GM21423 (cell line): ENCODE data around the gene GPC6.
"Not testable (repeated sequence)": the region's sequence is repeated elsewhere in the genome, so short reads cannot be mapped to it uniquely, and the experiment has no call there.

Source experiments
- ATAC-seq: cut with Tn5 transposase; IDR thresholded peaks from one replicate; pipeline ENCODE4 v1.9.1; 2021; ENCODE audit warnings: mild to moderate bottlenecking, moderate library complexity; ENCODE audit not compliant: unreplicated experiment

The GPC6 gene

DNA sequence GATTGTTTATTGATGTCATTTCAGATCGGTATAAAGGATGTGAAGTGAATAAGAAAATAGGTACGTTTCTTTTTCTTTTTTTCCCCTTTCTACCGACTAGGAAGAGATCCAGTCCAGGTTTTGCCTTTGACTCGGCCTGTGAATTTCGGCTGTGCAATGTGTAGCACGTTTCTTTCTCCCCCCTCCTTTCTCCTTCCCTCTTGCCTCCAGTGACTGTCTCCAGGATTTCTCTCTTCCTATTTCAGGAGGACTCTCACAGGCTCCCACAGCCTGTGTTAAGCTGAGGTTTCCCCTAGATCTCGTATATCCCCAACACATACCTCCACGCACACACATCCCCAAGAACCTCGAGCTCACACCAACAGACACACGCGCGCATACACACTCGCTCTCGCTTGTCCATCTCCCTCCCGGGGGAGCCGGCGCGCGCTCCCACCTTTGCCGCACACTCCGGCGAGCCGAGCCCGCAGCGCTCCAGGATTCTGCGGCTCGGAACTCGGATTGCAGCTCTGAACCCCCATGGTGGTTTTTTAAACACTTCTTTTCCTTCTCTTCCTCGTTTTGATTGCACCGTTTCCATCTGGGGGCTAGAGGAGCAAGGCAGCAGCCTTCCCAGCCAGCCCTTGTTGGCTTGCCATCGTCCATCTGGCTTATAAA lies at the start of gene GPC6:
Gene GPC6 (plus strand): TSS at position 185 of the 657 bp plus-strand sequence.
- no peak for ATAC-seq

DNA sequence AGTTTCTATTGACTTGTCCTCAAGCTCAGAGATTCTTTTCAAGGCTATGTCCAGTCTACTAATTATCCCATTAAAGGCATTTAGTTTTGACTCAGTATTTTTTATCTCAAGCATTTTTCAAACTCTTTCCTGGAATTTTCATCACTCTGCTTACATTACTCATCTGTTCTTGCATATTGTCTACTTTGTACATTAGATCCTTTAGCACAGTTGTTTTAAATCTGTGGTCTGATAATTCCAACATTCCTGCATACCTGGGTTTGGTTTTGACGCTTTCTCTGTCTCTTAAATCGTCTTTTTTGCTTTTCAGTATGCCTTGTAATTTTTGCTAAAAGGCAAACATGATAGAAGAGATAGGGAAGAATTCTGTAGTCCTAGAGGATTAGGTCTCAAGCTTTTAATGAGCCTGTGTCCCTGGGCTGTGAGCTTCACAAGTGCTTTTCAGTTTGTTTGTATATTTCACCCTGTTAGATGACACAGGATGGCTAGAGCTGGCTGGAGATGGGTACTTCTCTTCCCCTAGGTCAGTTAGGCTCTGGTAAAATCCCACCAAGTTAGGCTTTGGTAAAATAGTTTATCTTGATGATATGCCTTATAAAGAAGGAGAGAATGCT lies 46.1 kb upstream of the GPC6 start:
- no peak for ATAC-seq

DNA sequence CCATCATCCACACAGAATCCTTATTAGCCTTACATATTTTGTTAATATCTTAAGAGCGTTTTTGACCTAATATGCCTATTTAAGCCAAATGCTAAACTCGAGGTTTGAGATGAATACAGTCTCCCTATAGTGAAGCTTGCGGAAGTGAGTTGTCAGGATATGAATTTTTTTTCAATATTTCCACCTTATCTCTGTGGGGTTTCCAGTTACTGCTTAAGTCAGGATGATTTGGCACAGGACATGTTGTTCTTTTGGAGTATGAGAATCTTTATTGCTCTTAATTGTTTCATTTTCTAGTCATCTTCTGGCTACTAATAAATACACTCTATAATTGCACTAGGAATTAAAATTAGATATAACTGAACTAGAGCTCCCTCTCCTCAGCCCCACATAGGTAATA lies 44.2 kb upstream of the GPC6 start:
- no peak for ATAC-seq

DNA sequence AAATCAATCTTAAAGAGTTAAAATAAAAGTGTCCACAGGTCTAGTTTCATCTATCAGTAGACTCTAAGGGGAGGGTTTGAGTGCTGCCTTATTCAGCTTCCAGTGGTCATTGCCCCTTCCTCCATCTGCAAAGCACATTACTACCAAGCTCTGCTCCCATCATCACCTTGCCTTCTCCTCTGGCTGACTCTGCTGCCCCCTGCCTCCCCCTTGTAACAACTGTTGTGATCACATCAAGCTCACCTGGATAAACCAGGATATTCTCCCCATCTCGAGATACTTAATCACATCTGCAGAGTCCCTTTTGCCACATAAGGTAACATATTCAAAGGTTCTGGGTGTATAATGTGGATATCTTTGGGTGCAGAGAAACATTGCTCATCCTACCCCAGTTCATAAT lies 43.3 kb upstream of the GPC6 start:
- no peak for ATAC-seq

DNA sequence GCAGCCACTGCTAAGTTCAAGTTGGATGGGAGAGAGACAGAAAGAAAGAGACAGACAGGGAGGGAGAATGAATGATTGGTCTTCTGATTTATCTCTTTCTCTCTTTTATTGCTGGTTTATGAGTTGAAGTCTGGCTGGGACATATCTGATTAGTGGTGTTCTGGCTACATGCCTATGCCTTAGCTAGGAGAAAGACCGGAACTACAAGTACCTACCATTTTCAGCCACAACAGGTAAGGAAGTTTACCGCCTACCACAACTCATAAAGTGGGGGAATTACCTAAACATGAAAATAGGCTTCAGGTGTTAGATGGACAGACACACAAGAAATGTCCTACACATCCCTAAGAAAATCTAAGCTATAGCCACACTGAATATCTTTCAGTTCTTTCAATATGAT lies 36.6 kb upstream of the GPC6 start:
- no peak for ATAC-seq

DNA sequence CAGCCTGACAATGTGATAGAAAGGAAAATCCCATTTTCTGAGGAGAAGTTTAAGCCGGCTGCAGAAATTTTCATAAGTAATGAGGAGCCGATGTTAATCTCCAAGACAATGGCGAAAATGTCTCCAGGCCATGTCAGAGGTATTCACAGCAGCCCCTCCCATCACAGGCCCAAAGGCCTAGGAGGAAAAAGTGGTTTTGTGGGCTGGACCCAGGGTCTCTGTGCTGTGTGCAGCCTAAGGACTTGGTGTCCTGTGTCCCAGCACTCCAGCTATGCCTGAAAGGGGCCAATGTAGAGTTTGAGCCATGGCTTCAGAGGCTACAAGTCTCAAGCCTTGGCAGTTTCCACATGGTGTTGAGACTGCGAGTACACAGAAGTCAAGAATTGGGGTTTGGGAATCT lies 32.9 kb upstream of the GPC6 start:
- no peak for ATAC-seq

DNA sequence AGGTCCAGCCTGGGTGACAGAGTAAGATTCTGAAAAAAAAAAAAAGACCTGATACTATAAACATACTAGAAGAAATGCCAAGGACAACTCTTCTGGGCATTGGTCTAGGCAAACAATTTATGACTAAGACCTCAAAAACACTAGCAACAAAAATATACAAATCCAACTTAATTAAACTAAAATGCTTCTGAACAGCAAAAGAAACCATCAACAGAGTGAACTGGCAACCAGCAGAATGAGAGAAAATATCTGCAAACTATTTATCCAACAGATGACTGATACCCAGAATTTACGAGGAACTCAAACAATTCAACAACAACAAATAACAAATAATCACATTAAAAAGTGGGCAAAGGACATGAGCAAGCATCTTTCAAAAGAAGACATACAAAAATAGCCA lies 26.8 kb upstream of the GPC6 start:
- ATAC-seq = no peak

DNA sequence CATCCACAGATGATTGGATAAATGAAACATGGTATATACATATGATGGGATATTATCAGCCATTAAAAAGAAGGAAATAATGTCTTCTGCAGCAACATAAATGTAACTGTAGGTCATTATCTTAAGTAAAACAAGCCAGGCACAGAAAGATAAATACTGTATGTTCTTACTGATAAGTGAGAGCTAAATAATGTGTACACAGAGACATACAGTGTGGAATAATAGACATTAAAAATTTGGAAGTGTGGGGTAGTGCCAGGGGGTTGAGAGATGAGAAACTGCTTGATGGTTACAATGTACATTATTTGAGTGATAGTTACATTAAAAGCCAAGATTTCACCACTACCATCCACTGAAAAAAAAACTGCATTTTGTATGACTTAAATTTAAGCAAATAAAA lies 26.0 kb upstream of the GPC6 start:
- no peak for ATAC-seq

DNA sequence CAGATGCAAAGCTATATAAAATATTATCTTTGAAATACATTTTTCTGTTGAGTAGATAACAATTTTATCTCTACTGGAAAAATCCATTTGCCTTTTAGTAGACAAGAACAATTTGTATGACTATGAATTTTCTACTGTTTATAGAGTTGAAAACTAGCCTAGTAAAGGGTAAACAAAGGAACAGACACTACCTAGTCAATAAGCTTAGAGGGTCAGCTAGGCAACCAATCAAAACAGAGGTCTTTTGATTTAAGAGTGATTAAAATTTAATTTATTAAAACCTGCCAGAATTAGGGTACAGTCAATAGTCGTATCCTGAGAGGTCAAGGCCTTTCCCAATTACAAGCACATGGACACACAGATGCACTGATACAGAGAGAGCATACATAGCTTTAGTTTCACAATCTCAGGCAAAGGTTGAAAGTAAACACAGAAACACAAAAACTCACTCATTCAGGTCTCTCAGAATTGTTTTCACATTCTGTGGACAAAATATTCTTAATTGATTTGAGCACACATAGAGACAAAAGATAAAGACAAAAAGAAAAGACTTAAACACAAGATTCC lies 24.5 kb upstream of the GPC6 start:
- no peak for ATAC-seq

DNA sequence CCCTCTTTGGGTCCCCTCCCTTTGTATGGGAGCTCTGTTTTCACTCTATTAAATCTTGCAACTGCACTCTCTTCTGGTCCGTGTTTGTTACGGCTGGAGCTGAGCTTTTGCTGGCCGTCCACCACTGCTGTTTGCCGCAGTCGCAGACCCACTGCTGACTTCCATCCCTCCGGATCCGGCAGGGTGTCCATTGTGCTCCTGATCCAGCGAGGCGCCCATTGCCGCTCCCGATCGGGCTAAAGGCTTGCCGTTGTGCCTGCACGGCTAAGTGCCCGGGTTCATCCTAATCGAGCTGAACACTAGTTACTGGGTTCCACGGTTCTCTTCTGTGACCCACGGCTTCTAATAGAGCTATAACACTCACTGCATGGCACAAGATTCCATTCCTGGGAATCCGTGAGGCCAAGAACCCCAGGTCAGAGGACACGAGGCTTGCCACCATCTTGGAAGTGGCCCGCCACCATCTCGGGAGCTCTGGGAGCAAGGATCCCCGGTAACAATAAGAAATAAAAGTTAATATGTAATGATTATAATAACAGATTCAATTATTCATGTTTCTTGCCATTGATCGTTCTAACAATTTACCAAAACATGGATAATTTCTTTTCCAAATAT lies 19.7 kb upstream of the GPC6 start:
- not testable (repeated sequence) for ATAC-seq

DNA sequence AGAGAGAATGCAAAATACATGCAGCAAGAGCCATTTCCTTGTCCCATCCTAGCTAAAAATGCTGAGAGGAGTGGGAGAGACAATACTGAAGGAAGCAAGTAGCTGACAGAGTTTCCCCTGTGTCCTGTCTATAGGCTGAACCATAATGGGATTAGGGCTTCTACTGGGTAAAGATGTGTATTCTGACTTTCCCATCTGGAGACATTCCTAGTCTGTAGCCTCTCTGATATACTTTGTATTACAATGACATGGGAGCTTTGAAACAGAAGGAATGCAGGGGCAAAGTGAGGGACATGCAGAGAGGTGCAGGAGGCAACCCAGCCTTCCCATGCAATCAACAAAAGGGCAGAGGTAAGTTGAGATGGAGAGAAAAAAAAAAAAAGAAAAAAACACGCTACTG lies 10.5 kb upstream of the GPC6 start:
- no peak for ATAC-seq

DNA sequence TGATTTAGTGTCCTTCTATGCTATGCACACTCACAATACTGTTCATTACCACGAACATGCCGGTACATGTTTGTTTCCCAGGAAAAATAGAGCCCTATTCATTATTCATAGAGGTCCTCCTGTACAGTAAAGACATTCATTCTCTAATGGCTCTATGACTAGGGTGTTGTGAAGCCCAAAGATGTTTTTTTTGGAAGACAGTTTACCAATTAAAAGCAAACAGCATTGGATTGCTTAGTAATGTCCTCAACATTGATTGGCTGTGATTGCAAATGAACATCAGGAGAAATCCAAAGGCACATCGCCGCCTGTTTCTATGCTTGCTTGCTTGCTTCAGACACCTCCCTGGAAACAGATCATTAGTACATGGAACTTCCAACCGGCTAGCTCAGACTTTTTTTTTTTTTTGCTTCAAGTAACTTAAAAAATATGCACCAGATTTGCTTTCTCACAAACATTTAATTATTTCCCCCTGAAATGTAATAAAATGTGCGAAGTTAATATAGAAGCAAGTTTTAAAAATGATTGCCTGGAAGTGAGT lies 8.8 kb upstream of the GPC6 start:
- ATAC-seq = no peak

DNA sequence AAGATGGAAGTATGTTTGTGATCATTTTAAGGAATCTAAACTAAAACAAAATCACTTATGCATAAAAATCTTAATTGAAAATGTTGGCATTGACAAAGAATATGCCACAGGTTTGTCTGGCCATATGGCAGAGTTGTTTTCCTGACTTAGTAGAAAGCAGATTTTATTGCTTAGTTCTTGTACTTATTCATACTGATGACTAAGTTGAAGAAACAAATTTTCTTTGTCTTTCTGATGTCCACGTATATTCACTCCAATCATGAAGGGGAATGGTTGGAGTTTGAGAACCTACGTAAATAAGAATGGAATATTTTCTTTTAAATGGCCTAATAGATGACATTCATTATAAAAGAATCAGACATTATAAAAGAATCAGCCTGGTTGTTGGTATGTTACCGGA lies 8.0 kb upstream of the GPC6 start:
- no peak for ATAC-seq

DNA sequence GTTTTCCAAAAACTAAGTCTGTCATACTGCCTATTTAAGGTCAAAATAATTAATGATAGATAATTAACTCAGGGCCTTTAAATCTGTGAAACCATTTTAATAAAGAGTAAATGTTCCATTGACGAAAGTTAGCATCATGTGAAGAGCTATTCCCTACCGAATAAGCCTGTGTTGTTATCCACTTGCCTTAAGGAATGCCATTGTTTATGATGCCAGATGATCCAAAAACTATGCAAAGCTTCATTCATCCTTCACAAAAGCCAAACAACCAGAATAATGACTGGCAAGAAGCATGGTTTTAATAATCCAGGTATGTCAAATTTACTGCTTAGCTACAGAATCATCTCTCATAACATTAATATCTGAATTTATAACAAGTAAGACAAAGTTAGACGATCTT lies 6.5 kb upstream of the GPC6 start:
- no peak for ATAC-seq

DNA sequence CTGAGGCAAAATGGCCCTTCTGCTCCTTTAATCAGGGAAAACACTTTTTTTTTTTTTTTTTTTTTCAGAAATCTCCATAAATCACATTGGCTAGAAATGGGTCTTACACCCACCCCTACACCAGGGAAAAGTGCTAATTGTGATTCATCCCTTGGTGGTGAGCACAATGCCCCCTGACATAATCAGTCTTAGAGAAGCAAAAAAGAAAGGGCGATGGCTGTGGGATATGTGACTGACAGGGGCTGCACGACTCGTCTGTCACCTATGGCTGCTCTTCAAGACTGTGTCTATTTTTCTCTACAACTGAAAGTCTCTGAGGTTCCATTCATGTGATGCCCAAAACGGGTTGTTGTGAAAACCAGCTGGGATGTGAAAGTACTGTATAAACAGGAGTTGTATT lies 3.6 kb upstream of the GPC6 start:
- ATAC-seq = no peak

DNA sequence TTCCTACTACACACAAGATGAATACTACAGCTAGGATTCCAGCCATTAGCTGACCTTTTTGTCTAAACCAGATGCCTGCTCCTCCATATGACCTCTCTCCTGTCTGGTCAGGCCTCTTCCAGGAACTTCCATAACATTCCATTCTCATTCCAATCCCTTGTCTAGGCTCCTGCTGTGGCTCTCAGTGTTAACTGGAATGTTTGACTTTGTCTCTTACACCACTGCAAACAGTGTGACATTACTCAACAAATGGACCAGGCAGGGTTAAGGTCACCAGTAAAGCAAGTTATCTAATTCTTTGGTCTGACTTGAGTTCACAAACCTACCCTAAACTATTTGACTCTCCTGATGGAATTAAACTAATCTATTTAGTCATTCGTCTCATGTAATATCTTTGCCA lies 2.1 kb upstream of the GPC6 start:
- no peak for ATAC-seq

DNA sequence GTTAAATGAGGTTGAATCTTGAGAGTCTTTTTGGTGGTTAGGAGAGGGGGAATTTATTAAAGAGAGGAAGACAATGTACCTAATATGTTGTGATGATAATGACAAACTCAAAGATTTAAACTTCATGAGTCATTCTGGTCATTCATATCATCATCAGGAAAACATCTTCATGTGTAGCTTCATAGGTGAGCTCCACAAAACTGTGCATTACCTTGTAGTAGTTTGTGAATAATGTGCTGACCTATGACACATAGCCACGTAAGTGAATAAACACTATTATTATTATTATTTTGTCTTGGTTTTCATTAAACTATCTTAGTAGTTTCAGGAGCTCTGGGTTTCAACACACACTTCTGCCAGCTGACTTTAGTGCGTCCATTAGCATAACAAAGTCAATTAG lies 997 bp upstream of the GPC6 start:
- ATAC-seq = no peak

DNA sequence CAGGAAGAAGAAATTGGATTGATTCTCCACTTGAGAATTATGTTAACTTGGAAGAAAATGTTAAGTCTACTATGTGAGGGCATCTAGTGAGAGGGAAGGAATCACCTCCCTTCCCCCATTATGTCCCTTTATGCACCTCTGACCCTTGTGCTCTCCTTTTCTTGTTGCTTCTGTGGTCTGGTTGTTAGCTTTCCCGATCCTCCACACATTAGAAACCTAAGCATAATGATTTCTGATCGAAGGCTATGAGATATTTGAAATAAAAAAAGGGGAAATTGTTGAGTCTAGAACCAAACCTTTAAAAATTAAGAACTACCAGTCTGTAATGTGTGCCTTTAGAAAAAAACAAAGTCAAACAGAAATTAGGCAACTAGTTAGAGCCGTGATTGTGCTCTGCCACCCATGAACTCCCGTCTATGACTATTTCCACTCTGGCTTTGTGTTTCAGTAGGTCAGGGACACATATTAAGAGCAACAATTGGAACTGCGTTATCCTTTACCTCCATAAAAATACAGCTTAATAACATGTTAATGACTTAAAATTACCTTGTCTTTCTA lies 463 bp upstream of the GPC6 start:
- no peak for ATAC-seq

DNA sequence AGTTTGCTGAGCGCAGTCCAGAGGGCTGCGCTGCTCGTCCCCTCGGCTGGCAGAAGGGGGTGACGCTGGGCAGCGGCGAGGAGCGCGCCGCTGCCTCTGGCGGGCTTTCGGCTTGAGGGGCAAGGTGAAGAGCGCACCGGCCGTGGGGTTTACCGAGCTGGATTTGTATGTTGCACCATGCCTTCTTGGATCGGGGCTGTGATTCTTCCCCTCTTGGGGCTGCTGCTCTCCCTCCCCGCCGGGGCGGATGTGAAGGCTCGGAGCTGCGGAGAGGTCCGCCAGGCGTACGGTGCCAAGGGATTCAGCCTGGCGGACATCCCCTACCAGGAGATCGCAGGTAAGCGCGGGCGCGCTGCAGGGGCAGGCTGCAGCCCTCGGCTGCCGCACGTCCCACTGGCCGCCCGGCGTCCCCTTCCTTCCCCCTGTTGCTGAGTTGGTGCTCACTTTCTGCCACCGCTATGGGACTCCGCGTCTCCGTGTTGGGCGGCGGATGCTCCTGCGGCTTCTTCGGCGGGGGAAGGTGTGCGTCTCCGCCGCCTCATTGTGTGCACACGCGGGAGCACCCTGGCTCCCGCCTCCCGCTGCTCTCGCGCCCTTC lies 772 bp downstream of the GPC6 start:
- ATAC-seq = no peak

DNA sequence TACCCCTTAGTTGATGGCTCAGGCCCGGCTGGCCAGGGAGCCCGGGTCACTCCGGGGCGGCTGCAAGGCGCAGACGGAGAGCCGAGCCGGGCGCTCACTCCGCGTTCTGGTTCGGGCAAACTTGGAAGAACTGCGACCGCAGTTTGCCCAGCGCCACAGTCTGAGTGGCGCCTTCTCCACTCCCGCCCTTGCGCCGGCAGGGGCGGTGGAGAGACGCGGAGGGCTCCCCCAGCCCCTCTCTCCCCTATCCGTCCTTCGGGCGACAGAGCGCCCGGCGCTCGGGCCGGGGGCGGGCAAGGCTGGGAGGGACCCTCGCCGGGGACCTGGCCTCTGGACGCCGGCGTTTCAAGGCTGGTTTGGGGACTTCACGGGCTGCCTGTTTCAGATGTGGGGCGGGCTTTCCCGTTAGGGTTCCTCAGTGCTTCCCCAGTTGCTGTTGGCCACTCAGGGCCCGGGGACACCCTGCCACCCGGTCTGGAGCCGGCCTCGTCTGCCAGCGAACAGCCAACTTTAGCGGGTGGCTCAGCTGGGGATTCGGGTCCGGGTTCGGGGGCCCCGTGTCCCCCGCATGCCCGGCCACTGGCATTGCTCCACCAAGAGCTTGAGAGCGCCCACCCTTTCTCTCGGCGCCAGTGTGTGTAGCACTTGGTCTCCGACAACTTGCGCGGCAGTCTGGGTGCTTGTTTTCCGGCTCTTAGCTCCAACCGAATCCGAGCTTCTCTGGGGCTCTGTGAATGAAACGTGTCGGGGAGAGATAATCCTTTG lies 1.5 kb downstream of the GPC6 start:
- no peak for ATAC-seq

DNA sequence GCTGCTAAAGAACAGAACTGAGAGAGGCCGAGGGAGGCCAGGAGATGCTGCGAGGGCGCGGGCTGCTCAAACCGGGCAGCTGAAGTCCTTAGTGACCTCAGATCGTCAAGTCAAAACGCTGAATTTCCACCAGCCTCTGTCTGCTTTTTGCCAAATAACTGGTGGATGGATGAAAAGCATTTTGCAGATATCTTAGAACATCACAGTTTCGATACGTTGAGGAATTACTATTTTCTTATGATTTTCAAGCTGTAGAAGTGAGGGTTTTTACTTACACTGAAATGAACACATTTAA lies 2.0 kb downstream of the GPC6 start:
- ATAC-seq = no peak
